Activated T-helper 1 cell treated with Interleukin-2 at 50 U/mL for 16 hours (primary cell): ENCODE measurements around the gene SOCS4.

Experiments used
- DNase-seq: peaks from one replicate; pipeline ENCODE4 v3.0.0-alpha.2; 2020; ENCODE audit warnings: low read depth

SOCS4 gene

GRCh38 chr14:55088356-55088755, 61.3 kb downstream of the SOCS4 start:
- no peak for DNase-seq

- no peak for DNase-seq
Measured at GRCh38 chr14:55092341-55092740, 65.3 kb downstream of the SOCS4 start.

DNA sequence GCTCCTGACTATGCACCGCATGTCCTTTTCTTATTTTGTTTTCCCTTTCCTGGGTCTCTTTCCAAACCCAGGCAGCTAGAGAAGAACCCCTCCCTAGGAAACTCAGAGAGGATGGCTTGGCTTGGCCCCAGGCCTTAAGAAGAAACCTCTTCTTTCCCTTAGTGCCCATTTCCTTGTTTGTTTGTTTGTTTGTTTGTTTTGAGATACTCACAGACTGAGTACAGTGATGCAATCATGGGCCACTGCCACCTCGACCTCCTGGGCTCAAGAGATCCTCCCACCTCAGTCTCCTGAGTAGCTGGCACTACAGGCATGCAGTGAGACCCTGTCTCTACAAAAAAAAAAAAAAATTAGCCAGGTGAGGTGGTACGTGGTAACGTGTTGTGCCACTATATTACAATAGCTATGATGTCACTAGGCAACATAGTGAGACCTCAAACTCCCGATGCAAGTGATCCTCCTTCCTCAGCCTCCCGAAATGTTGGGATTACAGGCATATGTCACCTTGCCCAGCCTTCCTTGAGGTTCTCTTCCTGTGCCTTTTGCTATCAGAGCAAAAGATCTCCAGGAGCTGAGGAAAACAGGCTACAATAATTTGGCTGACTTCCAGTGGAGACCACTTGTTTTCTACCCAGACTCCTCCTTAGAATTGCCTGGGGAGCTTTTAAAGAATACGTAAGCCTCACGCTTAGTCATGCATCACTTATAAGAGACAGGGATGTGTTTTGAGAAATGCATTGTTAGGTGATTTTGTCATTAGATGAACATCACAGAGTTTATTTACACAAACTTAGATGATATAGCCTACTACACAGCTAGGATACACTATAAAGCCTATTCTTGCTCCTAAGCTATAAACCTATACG, 67.5 kb downstream of the SOCS4 start:
- DNase-seq = no peak

GRCh38 chr14:55097881-55098560, 71.0 kb downstream of the SOCS4 start:
- peak; percentile 14 for DNase-seq

- DNase-seq = no peak
Measured at GRCh38 chr14:55098561-55098898, 71.5 kb downstream of the SOCS4 start.
